ENCODE measurements around the gene MGLL. TPM values are rescaled to one million over a fixed set of nuclear protein-coding genes. Genes with fewer than 3 reads are reported as not detected.

The MGLL gene
- total RNA-seq, 1 donor from 2014 or later, result 61.0 TPM

DNA sequence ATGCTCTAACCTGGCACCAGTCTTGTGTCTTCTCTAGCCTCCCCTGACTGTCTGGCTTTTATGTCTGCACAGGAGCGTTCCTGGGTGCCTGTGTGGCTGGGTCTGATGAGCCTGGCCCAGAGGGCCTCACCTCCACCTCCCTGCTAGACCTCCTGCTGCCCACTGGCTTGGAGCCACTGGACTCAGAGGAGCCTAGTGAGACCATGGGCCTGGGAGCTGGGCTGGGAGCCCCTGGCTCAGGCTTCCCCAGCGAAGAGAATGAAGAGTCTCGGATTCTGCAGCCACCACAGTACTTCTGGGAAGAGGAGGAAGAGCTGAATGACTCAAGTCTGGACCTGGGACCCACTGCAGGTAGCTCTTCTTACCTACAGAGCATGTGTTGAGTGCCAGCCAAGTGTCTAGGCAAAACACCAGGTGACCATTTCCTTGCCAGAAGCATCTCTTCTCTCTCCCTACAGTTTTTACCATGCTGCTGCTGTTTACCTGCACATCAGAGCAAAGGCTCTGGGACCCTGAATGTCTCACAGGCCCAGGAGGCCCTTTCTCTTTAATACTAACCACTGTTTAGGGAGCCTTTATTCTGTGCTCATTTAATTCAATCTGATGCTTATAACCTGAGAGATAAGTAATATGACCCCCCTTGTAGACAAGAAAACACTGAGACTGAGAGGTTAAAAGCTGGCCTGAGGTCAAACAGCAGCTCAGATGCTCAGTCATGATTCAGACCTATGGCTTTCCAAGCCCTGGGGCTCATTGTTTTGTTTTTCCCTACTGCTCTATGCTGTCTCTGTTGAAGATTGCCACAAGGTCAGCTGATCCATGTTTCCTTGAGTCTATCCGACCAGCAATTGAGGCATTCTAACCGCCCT is 182.9 kb downstream of the MGLL start:
- no peaks in the 10 kb centered on the region for H3K4me1 Mint-ChIP-seq (ENCODE audit: low read depth)
- TF ChIP-seq CTCF (IDR thresholded peaks at IDR 0.05), result no peak
- no peak overlapping the region for H3K4me3 Mint-ChIP-seq (ENCODE audit: unreplicated experiment)
- peaks cover 2% of the 10 kb centered on the region for H3K27me3 Mint-ChIP-seq (ENCODE audit: low read depth)
- H3K36me3 Mint-ChIP-seq (ENCODE audit: low read depth), result no peaks in the 10 kb centered on the region
- no peaks in the 10 kb centered on the region for H3K9me3 Mint-ChIP-seq (ENCODE audit: low read depth)
- DNase-seq (ENCODE audit: low spot score), result no peak
- no peak overlapping the region for H3K27ac Mint-ChIP-seq (ENCODE audit: unreplicated experiment)

Other genes with a start within 250 kb of the MGLL start
- 32.5 to 40.3 TPM (median 37.2 TPM) in 3 replicates for gene TPRA1, start 231.8 kb downstream of the MGLL start, total RNA-seq
- 14.6 to 29.0 TPM (median 15.1 TPM) in 3 replicates for gene MCM2, start 224.1 kb downstream of the MGLL start, total RNA-seq
- 4.3 to 10.8 TPM (median 10.7 TPM) in 3 replicates for gene PODXL2, start 193.3 kb downstream of the MGLL start, total RNA-seq
- gene ABTB1, start 149.6 kb downstream of the MGLL start, total RNA-seq, result 18.1 to 27.2 TPM (median 26.7 TPM) in 3 replicates
- not detected in 3 replicates for gene KBTBD12, start 92.7 kb upstream of the MGLL start, total RNA-seq
- 353 to 419 TPM (median 388 TPM) in 3 replicates for gene SEC61A1, start 229.9 kb upstream of the MGLL start, total RNA-seq